ENCODE data around the gene ZFYVE27.

The ZFYVE27 gene

GRCh38 chr10:97715259-97715874 lies 21.6 kb upstream of the ZFYVE27 start:
- no peak for DNase-seq (ENCODE audit: low read depth)

- no peak for DNase-seq (ENCODE audit: low read depth)
Observed at GRCh38 chr10:97717627-97718026, 19.3 kb upstream of the ZFYVE27 start.

GRCh38 chr10:97718178-97718577 lies 18.8 kb upstream of the ZFYVE27 start:
- DNase-seq (ENCODE audit: low read depth), result no peak

GRCh38 chr10:97718659-97719142 lies 18.2 kb upstream of the ZFYVE27 start:
- DNase-seq (ENCODE audit: low read depth), result no peak

- no peak for DNase-seq (ENCODE audit: low read depth)
Observed at GRCh38 chr10:97719602-97720001, 17.3 kb upstream of the ZFYVE27 start.

- no peak for DNase-seq (ENCODE audit: low read depth)
Observed at GRCh38 chr10:97721871-97722780, 14.8 kb upstream of the ZFYVE27 start.

GRCh38 chr10:97723001-97723400 lies 13.9 kb upstream of the ZFYVE27 start:
- DNase-seq (ENCODE audit: low read depth), result no peak

- DNase-seq (ENCODE audit: low read depth), result no peak
Observed at GRCh38 chr10:97724341-97724941, 12.5 kb upstream of the ZFYVE27 start.

GRCh38 chr10:97726636-97727178 lies 10.2 kb upstream of the ZFYVE27 start:
- DNase-seq (ENCODE audit: low read depth), result no peak

- DNase-seq (ENCODE audit: low read depth), result no peak
Observed at GRCh38 chr10:97729014-97729413, 7.9 kb upstream of the ZFYVE27 start.

GRCh38 chr10:97731346-97732051 lies 5.4 kb upstream of the ZFYVE27 start:
- DNase-seq (ENCODE audit: low read depth), result peak; percentile 67

- no peak for DNase-seq (ENCODE audit: low read depth)
Observed at GRCh38 chr10:97732052-97732359, 4.9 kb upstream of the ZFYVE27 start.

- DNase-seq (ENCODE audit: low read depth), result no peak
Observed at GRCh38 chr10:97733256-97733655, 3.7 kb upstream of the ZFYVE27 start.

- DNase-seq (ENCODE audit: low read depth), result no peak
Observed at GRCh38 chr10:97734021-97734420, 2.9 kb upstream of the ZFYVE27 start.

- no peak for DNase-seq (ENCODE audit: low read depth)
Observed at GRCh38 chr10:97736403-97736901, 476 bp upstream of the ZFYVE27 start.

- DNase-seq (ENCODE audit: low read depth), result no peak
Observed at GRCh38 chr10:97737770-97738265, 890 bp downstream of the ZFYVE27 start.

- no peak for DNase-seq (ENCODE audit: low read depth)
Observed at GRCh38 chr10:97738616-97739015, 1.7 kb downstream of the ZFYVE27 start.

- DNase-seq (ENCODE audit: low read depth), result no peak
Observed at GRCh38 chr10:97740613-97741012, 3.7 kb downstream of the ZFYVE27 start.

GRCh38 chr10:97743169-97743943 lies 6.4 kb downstream of the ZFYVE27 start:
- no peak for DNase-seq (ENCODE audit: low read depth)

- no peak for DNase-seq (ENCODE audit: low read depth)
Observed at GRCh38 chr10:97744405-97745035, 7.6 kb downstream of the ZFYVE27 start.
